ENCODE data around the gene TXNIP. TPM values are rescaled to one million over a fixed set of nuclear protein-coding genes. Genes with fewer than 3 reads are reported as not detected.

Gene TXNIP
- total and polyA plus RNA-seq, 2 donors (not counting 1 experiment from before 2014, with no cell fraction given) = 542 to 1,651 TPM

DNA sequence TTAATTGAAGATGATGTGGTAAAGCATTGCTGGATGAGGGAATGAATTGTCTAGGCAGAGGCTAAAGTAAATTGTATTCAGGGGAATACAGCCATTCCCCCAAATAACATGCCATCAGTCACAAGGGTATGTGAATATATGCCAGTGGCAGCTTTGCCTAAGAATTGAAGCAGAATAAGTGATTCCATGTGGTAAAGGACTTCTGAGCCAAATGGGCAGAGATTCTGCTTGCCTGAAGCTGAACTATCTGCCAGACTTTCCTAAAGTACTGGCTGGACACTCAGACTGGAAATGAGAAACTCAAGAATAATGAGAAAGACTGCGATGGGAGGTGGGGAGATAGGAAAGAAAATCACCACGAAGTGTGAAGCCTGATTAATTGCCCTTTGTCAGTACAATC, 40.9 kb downstream of the TXNIP start:
- peaks cover 5% of the 10 kb centered on the region for H4K20me1 ChIP-seq (ENCODE audit: control insufficient read depth, insufficient read depth, low read length, poor library complexity, severe bottlenecking)
- no peak overlapping the region for H3K27ac ChIP-seq (ENCODE audit: low read length in 2 of 2)
- intact Hi-C loops (cut with micrococcal nuclease) = no loop called here
- no peak overlapping the region for H3K4me3 ChIP-seq (ENCODE audit: control extremely low read depth in 1 of 5, extremely low read depth in 1 of 5, insufficient read depth in 1 of 5, low read depth in 2 of 5, low read length in 4 of 5)
- ATAC-seq (ENCODE audit: low read depth) (no peak), DNase-seq (no peak)
- no peaks in the 10 kb centered on the region for H3K27me3 Mint-ChIP-seq
- H3K4me3 Mint-ChIP-seq = no peak overlapping the region
- no peaks in the 10 kb centered on the region for H3K27me3 ChIP-seq (replicated peaks in 1 of 4; ENCODE audit: control extremely low read depth in 1 of 4, control insufficient read depth in 3 of 4, insufficient read depth in 4 of 4, low read length in 3 of 4)
- ChIA-PET CTCF (no interaction called here), POLR2A (no interaction called here)
- H3K4me2 ChIP-seq (replicated peaks; ENCODE audit: low read depth, low read length, poor library complexity, severe bottlenecking) = peak overlapping the region; percentile 19
- TF ChIP-seq, protein P1, sequence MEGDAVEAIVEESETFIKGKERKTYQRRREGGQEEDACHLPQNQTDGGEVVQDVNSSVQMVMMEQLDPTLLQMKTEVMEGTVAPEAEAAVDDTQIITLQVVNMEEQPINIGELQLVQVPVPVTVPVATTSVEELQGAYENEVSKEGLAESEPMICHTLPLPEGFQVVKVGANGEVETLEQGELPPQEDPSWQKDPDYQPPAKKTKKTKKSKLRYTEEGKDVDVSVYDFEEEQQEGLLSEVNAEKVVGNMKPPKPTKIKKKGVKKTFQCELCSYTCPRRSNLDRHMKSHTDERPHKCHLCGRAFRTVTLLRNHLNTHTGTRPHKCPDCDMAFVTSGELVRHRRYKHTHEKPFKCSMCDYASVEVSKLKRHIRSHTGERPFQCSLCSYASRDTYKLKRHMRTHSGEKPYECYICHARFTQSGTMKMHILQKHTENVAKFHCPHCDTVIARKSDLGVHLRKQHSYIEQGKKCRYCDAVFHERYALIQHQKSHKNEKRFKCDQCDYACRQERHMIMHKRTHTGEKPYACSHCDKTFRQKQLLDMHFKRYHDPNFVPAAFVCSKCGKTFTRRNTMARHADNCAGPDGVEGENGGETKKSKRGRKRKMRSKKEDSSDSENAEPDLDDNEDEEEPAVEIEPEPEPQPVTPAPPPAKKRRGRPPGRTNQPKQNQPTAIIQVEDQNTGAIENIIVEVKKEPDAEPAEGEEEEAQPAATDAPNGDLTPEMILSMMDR (IDR thresholded peaks at IDR 0.05) = no peak
- no peak for TF ChIP-seq EZH2 (IDR thresholded peaks at IDR 0.05; ENCODE audit: borderline replicate concordance, insufficient read depth, low read depth, low read length, poor library complexity, severe bottlenecking)
- H3K9ac ChIP-seq (ENCODE audit: low read length) = no peak overlapping the region
- 100% methylated on average over 1 of the region's 2 CpGs for WGBS (ENCODE audit: insufficient coverage)
- no peaks in the 10 kb centered on the region for H3K9me3 ChIP-seq (ENCODE audit: control extremely low read depth in 1 of 3, control insufficient read depth in 2 of 3, insufficient read depth in 1 of 3, low read length in 2 of 3)
- no peak overlapping the region for H2AFZ ChIP-seq (ENCODE audit: insufficient read depth, low read depth, low read length, poor library complexity, severe bottlenecking)
- H3K9me3 Mint-ChIP-seq (ENCODE audit: insufficient read depth) = no peaks in the 10 kb centered on the region
- peaks cover 1 to 9% of the 10 kb centered on the region in 2 experiments for H3K36me3 ChIP-seq (replicated peaks in 1 of 2; ENCODE audit: control extremely low read depth in 1 of 2, control insufficient read depth in 1 of 2, extremely low read depth in 1 of 2, insufficient read depth in 2 of 2, low read length in 1 of 2)
- H3K27ac Mint-ChIP-seq = no peak overlapping the region
- H3K4me1 ChIP-seq (ENCODE audit: control insufficient read depth in 2 of 2, insufficient read depth in 2 of 2, low read length in 2 of 2) = peaks cover 39 to 44% of the 10 kb centered on the region in 2 donors
- H3K79me2 ChIP-seq (ENCODE audit: control insufficient read depth, insufficient read depth, low read length) = peaks cover 67% of the 10 kb centered on the region
- H3K4me1 Mint-ChIP-seq = peaks cover 63% of the 10 kb centered on the region

DNA sequence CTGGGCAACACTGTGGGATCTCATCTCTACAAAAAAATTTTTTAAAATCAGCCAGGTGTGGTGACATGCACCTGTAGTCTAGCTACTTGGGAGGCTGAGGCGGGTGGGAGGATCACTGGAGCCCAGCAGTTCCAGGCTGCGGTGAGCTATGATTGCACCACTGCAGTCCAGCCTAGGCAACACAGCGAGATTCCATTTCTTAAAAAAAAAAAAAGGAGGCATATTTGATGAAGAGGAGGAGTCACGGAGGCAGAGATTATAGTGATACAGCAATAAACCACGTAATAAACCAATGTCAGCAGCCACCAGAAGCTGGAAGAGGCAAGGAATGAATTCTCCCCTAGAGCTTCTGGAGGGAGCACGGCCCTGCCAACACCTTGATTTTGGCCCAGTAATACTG, 42.5 kb downstream of the TXNIP start:
- H3K4me2 ChIP-seq (replicated peaks; ENCODE audit: low read depth, low read length, poor library complexity, severe bottlenecking) = no peak overlapping the region
- no peaks in the 10 kb centered on the region for H3K9me3 ChIP-seq (ENCODE audit: control extremely low read depth in 1 of 3, control insufficient read depth in 2 of 3, insufficient read depth in 1 of 3, low read length in 2 of 3)
- no peak overlapping the region for H2AFZ ChIP-seq (ENCODE audit: insufficient read depth, low read depth, low read length, poor library complexity, severe bottlenecking)
- no peaks in the 10 kb centered on the region for H3K27me3 ChIP-seq (replicated peaks in 1 of 4; ENCODE audit: control extremely low read depth in 1 of 4, control insufficient read depth in 3 of 4, insufficient read depth in 4 of 4, low read length in 3 of 4)
- H3K36me3 ChIP-seq (replicated peaks in 1 of 2; ENCODE audit: control extremely low read depth in 1 of 2, control insufficient read depth in 1 of 2, extremely low read depth in 1 of 2, insufficient read depth in 2 of 2, low read length in 1 of 2) = peaks cover 1 to 12% of the 10 kb centered on the region in 2 experiments
- intact Hi-C loops (cut with micrococcal nuclease) = no loop called here
- WGBS (ENCODE audit: insufficient coverage) = 92% methylated on average over 4 of the region's 6 CpGs
- peaks cover 29% of the 10 kb centered on the region in 2 donors for H3K4me1 ChIP-seq (ENCODE audit: control insufficient read depth in 2 of 2, insufficient read depth in 2 of 2, low read length in 2 of 2)
- ChIA-PET CTCF (interaction anchor here (0.8 to 1.7 kb wide), 5 partner anchors 9 to 24 kb away, joined by 3 to 5 read pairs (median 3); no protein-coding TSS in a partner anchor), POLR2A (interaction anchor here (0.6 kb wide), 1 partner anchor 94 kb away, joined by 4 read pairs; no protein-coding TSS in a partner anchor)
- H3K4me3 ChIP-seq (ENCODE audit: control extremely low read depth in 1 of 5, extremely low read depth in 1 of 5, insufficient read depth in 1 of 5, low read depth in 2 of 5, low read length in 4 of 5) = no peak overlapping the region
- Mint-ChIP-seq H3K4me3 (no peak overlapping the region), H3K4me1 (peaks cover 52% of the 10 kb centered on the region), H3K27ac (no peak overlapping the region), H3K9me3 (ENCODE audit: insufficient read depth) (no peaks in the 10 kb centered on the region), H3K27me3 (no peaks in the 10 kb centered on the region)
- peaks cover 5% of the 10 kb centered on the region for H4K20me1 ChIP-seq (ENCODE audit: control insufficient read depth, insufficient read depth, low read length, poor library complexity, severe bottlenecking)
- no peak overlapping the region for H3K9ac ChIP-seq (ENCODE audit: low read length)
- ATAC-seq (ENCODE audit: low read depth) (no peak), DNase-seq (no peak)
- no peak overlapping the region for H3K27ac ChIP-seq (ENCODE audit: low read length in 2 of 2)
- H3K79me2 ChIP-seq (ENCODE audit: control insufficient read depth, insufficient read depth, low read length) = peaks cover 79% of the 10 kb centered on the region
- TF ChIP-seq, protein P1 (IDR thresholded peaks at IDR 0.05) = no peak
- TF ChIP-seq EZH2 (IDR thresholded peaks at IDR 0.05; ENCODE audit: borderline replicate concordance, insufficient read depth, low read depth, low read length, poor library complexity, severe bottlenecking) = no peak

All from B cell (primary cell).